Activated naive CD8-positive, alpha-beta T cell treated with anti-CD3 and anti-CD28 coated beads for 36 hours (primary cell): Measurements from ENCODE around the gene RAI1. TPM values are rescaled to one million over a fixed set of nuclear protein-coding genes. Genes with fewer than 3 reads are reported as not detected.

Source experiments
- DNase-seq: peaks from one replicate; pipeline ENCODE4 v3.0.0; 2021
- H3K27ac Mint-ChIP-seq: one replicate; pipeline ENCODE4 v1.8.0; 2022; ENCODE audit warnings: mild to moderate bottlenecking, moderate library complexity, mixed read lengths
- H3K27me3 Mint-ChIP-seq: one replicate; pipeline ENCODE4 v1.8.0; 2022; ENCODE audit warnings: mild to moderate bottlenecking, mixed read lengths
- H3K36me3 Mint-ChIP-seq: one replicate; pipeline ENCODE4 v1.8.0; 2021; ENCODE audit warnings: mild to moderate bottlenecking, mixed read lengths
- H3K4me1 Mint-ChIP-seq: one replicate; pipeline ENCODE4 v1.8.0; 2021; ENCODE audit warnings: mixed read lengths
- H3K4me3 Mint-ChIP-seq: one replicate; pipeline ENCODE4 v1.8.0; 2022; ENCODE audit warnings: mild to moderate bottlenecking, moderate library complexity, mixed read lengths
- H3K9me3 Mint-ChIP-seq: one replicate; pipeline ENCODE4 v1.8.0; 2022; ENCODE audit warnings: mixed read lengths
- total RNA-seq, 2 experiments: library from RNA; stranded (reverse); gene quantifications; one replicate each; pipeline ENCODE4 v1.2.3, GENCODE V29; 2021

RAI1 gene
- total RNA-seq, 2 experiments from 2014 or later = 19.6 to 21.1 TPM

DNA sequence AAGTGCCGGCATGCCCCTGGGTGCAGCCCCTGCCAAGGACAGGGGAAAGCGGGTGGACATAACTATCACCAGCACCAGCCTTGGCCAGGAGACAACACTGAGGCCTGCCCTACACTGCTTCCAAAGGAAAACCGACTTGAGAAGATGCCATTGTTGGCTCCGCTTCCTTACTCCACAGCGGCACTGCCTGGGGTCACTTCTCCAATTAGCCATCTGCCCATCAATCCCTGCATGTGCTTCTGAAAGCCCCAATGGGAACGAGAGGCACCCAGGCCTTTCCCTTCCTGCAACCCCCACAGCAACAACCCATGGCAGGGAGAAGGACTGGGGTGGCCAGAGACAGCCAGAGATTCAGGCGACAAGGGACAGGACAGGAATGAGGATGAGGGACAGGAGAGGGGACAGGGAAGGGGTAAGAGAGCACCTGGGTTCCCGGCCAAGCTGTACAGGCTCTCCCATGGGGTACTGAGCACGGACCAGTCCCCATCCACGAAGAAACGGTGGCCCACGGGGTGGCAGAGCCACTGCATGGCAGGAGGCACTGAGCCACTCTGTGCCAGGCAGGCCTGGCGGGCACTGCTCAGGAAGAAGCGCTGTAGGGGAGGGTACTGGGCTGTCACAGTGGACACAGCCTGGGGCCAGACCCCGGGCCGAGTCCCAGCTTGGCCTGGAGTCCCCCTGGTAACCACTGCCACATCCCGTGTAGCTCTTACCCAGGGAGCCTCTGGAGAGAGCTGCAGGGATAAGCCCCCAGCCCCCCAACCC lies 134.4 kb downstream of the RAI1 start:
- no peak for DNase-seq
- no peak overlapping the region for H3K4me3 Mint-ChIP-seq
- H3K9me3 Mint-ChIP-seq = no peaks in the 10 kb centered on the region
- H3K27me3 Mint-ChIP-seq = no peaks in the 10 kb centered on the region
- H3K27ac Mint-ChIP-seq = peak overlapping the region; percentile 49
- H3K36me3 Mint-ChIP-seq = peaks cover 26% of the 10 kb centered on the region
- H3K4me1 Mint-ChIP-seq = peaks cover 39% of the 10 kb centered on the region

GRCh38 chr17:17816240-17816814 lies 135.1 kb downstream of the RAI1 start:
- no peaks in the 10 kb centered on the region for H3K27me3 Mint-ChIP-seq
- no peak overlapping the region for H3K4me3 Mint-ChIP-seq
- H3K9me3 Mint-ChIP-seq = no peaks in the 10 kb centered on the region
- peaks cover 31% of the 10 kb centered on the region for H3K36me3 Mint-ChIP-seq
- no peak overlapping the region for H3K27ac Mint-ChIP-seq
- DNase-seq = no peak
- peaks cover 47% of the 10 kb centered on the region for H3K4me1 Mint-ChIP-seq

- Mint-ChIP-seq H3K9me3 (no peaks in the 10 kb centered on the region), H3K27me3 (no peaks in the 10 kb centered on the region), H3K36me3 (peaks cover 28% of the 10 kb centered on the region), H3K4me1 (peaks cover 48% of the 10 kb centered on the region), H3K27ac (no peak overlapping the region), H3K4me3 (no peak overlapping the region)
- DNase-seq = no peak
Measured at GRCh38 chr17:17816831-17817551, 135.7 kb downstream of the RAI1 start.

DNA sequence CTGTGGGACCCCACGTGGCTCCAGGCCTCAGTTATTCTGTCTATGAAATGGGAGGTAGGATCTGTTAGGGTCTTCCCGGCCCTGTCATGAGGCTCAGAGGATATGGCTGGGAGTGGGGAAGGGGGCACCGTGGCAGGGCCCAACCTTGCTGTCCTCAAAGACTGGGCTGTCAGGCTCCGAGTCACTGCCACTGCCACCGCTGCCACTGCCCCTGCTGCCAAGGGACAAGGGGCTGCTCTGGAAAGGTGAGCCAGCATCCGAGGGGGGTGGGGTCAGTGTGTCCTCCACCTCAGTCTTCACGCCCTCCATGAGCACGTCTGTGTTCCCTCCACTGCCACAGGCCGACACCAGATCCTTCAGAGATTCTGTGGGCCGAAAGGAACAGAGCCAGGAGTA lies 136.3 kb downstream of the RAI1 start:
- H3K9me3 Mint-ChIP-seq = no peaks in the 10 kb centered on the region
- no peaks in the 10 kb centered on the region for H3K27me3 Mint-ChIP-seq
- H3K27ac Mint-ChIP-seq = no peak overlapping the region
- peaks cover 32% of the 10 kb centered on the region for H3K36me3 Mint-ChIP-seq
- H3K4me1 Mint-ChIP-seq = peaks cover 49% of the 10 kb centered on the region
- H3K4me3 Mint-ChIP-seq = no peak overlapping the region
- no peak for DNase-seq

- Mint-ChIP-seq H3K27ac (no peak overlapping the region), H3K27me3 (no peaks in the 10 kb centered on the region), H3K4me3 (no peak overlapping the region), H3K4me1 (peaks cover 51% of the 10 kb centered on the region), H3K36me3 (peaks cover 38% of the 10 kb centered on the region), H3K9me3 (no peaks in the 10 kb centered on the region)
- DNase-seq = no peak
Measured at GRCh38 chr17:17818088-17818526, 136.8 kb downstream of the RAI1 start.

GRCh38 chr17:17819111-17819510 lies 137.9 kb downstream of the RAI1 start:
- Mint-ChIP-seq H3K9me3 (no peaks in the 10 kb centered on the region), H3K4me3 (peak overlapping the region; percentile 14), H3K27me3 (no peaks in the 10 kb centered on the region), H3K4me1 (peaks cover 55% of the 10 kb centered on the region), H3K27ac (peak overlapping the region; percentile 81), H3K36me3 (peaks cover 38% of the 10 kb centered on the region)
- DNase-seq = no peak

DNA sequence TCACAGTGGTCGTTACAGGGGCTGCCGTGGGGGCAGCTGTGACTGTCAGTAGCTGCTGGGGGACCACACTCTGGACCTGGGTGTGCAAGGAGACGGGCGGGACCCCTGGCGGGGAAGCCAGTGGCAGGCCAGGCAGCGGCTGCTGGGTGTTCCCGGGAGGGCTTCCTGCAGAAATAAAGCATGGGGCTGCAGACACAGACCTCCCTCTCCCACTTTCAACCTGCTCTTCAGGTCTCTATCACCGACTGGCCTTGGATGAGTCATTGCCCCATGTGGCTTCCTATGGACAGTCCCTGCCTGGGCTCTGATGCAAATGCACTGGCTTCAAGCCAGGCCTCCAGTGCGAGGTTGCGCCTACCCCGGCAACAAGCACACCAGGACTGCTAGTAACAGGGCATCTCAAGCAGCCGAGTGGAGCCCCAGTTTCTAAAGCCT lies 138.3 kb downstream of the RAI1 start:
- peak; percentile 90 for DNase-seq
- Mint-ChIP-seq H3K36me3 (peaks cover 38% of the 10 kb centered on the region), H3K27me3 (no peaks in the 10 kb centered on the region), H3K4me1 (peaks cover 59% of the 10 kb centered on the region), H3K27ac (peak overlapping the region; percentile 81), H3K9me3 (no peaks in the 10 kb centered on the region), H3K4me3 (peak overlapping the region; percentile 61)

DNA sequence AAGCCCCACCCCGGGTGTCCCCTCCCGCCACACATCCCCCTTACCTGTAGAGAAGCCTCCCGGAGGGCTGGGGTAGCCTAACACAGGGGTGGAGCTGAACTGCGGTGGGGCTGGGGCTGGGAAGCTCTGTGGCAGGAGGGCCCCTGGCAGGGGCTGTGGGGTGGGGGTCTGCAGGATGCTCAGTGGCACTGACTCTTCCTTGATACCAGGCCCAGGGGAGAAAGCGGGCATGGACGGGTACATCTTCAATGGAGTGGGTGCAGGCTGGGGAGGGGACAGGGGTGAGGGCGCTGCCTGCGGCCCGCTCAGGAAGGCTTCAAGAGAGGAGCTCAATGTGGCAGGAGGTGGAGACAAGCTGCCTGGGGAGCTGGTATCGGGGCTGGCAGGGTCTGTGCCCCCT lies 138.8 kb downstream of the RAI1 start:
- peaks cover 41% of the 10 kb centered on the region for H3K36me3 Mint-ChIP-seq
- no peaks in the 10 kb centered on the region for H3K27me3 Mint-ChIP-seq
- H3K4me1 Mint-ChIP-seq = peaks cover 63% of the 10 kb centered on the region
- H3K27ac Mint-ChIP-seq = peak overlapping the region; percentile 81
- no peak for DNase-seq
- peak overlapping the region; percentile 61 for H3K4me3 Mint-ChIP-seq
- H3K9me3 Mint-ChIP-seq = no peaks in the 10 kb centered on the region

DNA sequence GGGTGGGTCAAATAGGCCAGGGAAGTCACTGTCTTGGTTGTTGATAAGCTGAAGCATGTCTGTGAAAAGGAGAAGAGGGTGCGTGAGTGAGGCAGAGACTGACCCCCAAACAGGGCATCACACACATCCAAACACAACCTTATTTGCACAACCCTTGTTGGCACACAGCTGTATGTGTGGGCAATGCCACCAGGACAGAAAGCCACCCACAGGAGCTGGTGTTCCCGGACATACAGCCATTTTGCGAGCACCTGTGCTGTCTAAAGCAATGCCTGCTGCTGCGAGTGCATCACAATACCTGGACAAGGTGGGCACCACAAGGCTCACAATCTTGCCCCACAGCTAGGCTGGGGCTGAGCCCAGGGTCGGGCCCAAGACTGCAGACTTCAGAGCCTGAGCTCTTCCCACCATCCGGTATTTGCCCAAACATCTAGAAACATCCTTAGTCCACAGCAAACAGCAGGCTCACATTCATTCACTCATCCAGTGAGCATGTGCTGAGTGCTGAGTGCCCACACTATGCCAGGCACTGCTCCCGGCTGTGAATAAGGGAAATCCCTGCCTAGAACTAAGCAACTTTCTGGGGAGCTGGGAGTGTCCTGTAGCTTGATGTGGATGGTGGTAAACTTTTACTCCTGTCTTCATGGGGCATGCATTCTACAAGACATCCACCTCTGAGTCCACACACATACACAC lies 139.4 kb downstream of the RAI1 start:
- Mint-ChIP-seq H3K9me3 (no peaks in the 10 kb centered on the region), H3K27ac (peak overlapping the region; percentile 81), H3K4me3 (peak overlapping the region; percentile 61), H3K36me3 (peaks cover 43% of the 10 kb centered on the region), H3K27me3 (no peaks in the 10 kb centered on the region), H3K4me1 (peaks cover 65% of the 10 kb centered on the region)
- no peak for DNase-seq

DNA sequence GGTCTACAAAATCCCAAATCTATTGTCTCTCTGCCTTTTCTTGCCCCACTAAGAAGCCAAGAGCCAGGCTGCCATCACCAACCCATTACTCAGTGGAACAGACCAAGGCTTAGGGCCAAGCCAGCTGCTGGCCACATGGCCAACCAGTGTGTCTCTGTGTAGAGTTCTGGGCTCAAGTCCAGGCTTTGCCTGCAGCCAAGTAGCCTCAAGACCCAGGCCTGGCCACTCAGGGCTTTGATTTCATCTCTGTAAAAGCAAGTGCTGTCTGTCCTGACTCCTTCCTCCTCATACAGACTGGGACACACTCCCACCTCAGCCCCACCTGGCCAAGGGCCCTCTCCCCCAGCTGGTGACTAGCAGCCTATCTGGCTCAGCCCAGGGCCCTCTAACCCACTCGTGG lies 140.9 kb downstream of the RAI1 start:
- H3K27me3 Mint-ChIP-seq = no peaks in the 10 kb centered on the region
- peak overlapping the region; percentile 66 for H3K4me3 Mint-ChIP-seq
- H3K4me1 Mint-ChIP-seq = peaks cover 79% of the 10 kb centered on the region
- H3K9me3 Mint-ChIP-seq = no peaks in the 10 kb centered on the region
- no peak for DNase-seq
- H3K36me3 Mint-ChIP-seq = peaks cover 54% of the 10 kb centered on the region
- peak overlapping the region; percentile 25 for H3K27ac Mint-ChIP-seq

- Mint-ChIP-seq H3K36me3 (peaks cover 53% of the 10 kb centered on the region), H3K27ac (peak overlapping the region; percentile 25), H3K4me1 (peaks cover 83% of the 10 kb centered on the region), H3K4me3 (peak overlapping the region; percentile 66), H3K9me3 (no peaks in the 10 kb centered on the region), H3K27me3 (no peaks in the 10 kb centered on the region)
- DNase-seq = no peak
Measured at GRCh38 chr17:17822616-17823015, 141.4 kb downstream of the RAI1 start.

DNA sequence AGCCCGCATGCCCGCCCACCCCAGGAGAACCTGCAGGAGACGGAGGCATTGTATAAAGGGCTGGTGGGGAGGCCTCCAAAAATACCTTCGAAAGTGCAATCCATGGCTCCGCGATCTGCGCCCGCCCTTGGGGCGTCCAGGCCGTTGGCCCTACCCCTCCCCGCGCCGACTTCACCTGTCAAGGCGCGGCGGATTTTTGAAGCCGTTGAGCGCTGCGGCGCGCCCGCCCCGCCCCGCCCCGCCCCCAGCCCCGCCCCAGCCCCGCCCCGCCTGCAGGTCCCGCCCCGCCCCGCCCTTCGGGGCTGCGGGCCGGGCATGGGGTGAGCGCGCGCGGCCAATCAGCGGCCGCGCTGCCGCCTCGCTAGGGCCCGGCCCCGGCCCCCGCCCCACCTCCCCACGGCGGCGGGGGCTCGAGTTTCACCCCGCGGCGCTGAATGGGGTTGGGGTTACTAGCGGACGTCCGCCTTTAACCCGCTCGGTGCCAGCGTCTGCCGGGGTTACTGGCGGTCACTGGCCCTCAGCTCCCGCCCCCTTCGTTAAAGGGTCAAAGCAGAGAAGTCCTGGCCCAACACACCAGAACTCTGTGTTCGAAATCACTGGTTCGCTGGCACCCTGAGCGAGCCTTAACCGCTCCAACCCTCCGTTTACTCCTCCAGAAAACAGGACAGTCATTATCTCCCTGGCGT lies 142.3 kb downstream of the RAI1 start:
- Mint-ChIP-seq H3K27me3 (no peaks in the 10 kb centered on the region), H3K9me3 (no peaks in the 10 kb centered on the region), H3K36me3 (peaks cover 51% of the 10 kb centered on the region), H3K4me1 (peaks cover 87% of the 10 kb centered on the region), H3K27ac (peak overlapping the region; percentile 93), H3K4me3 (peak overlapping the region; percentile 72)
- DNase-seq = peak; percentile 88

DNA sequence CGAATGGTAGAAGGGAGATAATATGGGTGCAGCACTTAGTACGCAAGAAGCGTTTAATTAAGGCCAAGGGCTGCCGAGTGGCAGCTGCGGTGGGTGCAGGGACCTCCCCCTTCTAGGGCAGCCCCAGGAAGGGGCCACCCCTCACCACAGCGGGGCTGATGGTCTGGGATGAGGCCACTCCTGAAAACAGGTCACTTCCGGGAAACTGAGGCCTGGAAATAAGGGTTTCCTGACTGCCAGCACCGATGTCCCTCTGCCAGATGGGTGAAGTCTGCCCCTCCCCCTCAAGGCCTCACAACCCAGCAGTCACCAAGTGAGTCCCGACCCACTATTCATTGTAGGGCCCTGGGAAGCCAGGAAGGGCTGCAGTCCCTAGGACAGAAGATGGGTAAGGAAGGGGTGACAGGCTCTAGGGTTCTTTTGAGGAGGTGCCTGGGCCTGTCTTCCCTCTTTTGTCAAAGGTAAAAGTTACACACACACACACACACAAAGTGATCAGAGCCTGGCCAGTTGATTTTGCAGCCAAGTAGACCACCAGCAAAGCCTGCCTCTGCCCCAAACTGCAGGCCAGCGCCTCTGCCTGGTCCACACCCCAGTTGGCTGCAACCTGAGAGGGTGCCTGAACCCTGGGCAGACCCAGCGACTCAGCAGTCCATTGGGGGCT lies 143.0 kb downstream of the RAI1 start:
- peaks cover 82% of the 10 kb centered on the region for H3K4me1 Mint-ChIP-seq
- no peaks in the 10 kb centered on the region for H3K27me3 Mint-ChIP-seq
- peak; percentile 55 for DNase-seq
- H3K4me3 Mint-ChIP-seq = peak overlapping the region; percentile 72
- peaks cover 44% of the 10 kb centered on the region for H3K36me3 Mint-ChIP-seq
- peak overlapping the region; percentile 93 for H3K27ac Mint-ChIP-seq
- no peaks in the 10 kb centered on the region for H3K9me3 Mint-ChIP-seq
